HG02884 (cell line): ENCODE results near the gene CD46.

Experiments
- ATAC-seq: cut with Tn5 transposase; IDR thresholded peaks from one replicate; pipeline ENCODE4 v1.9.1; 2021; ENCODE audit warnings: mild to moderate bottlenecking, moderate library complexity; ENCODE audit not compliant: unreplicated experiment

CD46 gene

DNA sequence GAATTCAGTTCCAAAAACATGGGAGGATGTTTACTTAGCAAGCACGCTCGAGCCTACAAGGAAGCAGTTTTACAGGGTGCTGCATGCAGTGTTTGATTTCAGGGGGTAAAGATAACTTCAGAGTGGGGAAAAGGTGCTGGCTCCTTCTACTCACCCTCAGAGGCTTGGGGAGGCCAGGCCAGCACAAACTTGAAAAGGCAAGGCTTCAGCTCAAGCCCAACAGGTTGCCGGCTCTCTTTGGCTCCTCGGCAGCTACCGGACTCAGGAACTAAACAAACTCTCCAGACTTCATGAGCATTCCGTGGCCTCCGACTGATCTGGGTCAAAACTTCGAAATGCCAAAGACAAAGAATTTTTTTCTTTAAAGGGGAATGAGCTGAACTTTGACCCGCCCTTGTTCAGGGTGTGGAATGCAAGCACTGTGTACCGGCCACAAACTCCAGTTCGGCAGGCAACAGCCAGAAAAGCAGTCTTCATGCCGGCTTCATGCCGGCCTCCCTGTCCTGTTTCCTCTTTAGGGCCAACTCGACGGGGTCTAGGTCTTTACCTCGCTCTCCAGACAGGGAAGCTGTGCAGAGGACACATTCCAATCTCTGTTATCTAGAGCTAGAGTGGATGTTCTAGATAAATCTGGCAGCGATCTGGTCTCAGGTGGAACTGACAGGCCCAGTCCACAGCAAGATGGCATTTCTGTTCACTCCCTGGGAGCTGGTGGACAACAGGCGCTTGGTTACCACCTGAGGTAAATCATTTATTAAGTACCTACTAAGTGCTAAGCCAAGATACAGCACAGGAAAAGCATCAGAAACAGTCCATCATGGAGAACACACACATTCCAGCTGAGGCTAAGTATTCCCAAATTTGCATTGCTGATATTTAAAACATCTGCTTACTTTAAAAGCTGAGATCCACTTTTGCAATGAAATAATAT lies 75.0 kb downstream of the CD46 start:
- ATAC-seq = no peak

DNA sequence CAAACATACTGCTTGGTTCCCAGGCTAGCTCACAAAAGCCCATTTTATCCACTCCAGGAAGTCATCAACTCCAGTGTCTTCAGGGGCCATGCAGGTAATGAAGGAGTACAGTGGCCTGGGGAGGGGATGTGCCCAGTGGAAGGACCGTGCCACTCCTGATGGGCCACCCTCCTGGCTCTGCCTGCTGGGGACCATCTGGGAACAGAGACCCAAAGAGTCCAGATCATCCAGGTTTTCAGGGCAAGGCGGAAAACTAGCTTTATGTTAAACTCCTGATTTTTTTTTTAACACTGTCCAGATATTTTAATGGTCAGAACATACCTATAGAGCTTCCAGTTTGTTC lies 75.6 kb downstream of the CD46 start:
- no peak for ATAC-seq

DNA sequence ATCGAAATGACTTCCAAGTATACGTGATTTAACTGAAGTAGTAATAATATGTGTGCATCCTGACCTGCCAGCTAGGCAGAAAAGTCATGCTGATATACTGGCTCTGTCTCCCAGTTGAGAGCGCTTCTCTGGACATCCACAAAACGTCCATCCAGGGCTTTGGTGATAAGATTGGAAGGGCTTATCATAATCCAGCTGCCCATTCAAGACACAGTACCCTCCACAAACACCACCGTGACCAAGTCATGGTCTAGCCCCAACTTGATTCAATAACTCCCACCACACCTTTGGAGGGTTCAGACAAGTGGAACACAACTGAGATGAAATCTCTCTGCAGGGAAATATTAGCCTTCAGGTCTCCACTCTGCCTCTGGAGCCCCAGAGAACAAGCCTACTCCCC lies 76.2 kb downstream of the CD46 start:
- ATAC-seq = no peak

DNA sequence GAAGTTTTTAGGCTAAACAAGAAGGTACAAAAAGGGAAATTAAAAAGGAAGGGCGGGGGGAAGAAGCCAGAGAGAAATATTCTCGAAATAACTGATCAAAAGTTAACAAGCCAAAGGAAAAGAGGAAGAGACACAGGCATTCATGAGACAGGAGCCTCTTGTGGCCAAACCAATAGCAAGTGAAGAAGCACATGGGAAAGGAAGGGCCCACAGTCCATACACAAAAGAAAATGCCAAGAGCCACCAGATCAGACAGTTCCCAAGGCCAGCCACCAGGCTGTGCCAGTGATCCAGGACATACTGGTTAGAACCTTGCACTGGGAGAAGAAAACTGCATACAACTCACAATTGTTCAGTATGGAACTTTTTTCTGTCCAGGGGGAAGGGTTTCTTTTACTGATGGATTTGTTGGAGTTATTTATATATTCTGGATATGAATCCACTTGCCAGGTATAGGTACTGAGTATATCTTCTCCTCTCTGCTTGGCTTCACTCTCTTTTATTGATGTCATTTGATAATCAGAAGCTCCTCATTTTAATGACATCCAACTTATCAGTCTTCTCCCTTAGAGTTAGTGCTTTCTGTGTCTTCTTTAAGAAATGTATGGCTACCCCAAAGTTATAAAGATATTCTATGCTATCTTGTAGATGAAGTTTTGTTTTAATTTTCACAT lies 76.8 kb downstream of the CD46 start:
- no peak for ATAC-seq

DNA sequence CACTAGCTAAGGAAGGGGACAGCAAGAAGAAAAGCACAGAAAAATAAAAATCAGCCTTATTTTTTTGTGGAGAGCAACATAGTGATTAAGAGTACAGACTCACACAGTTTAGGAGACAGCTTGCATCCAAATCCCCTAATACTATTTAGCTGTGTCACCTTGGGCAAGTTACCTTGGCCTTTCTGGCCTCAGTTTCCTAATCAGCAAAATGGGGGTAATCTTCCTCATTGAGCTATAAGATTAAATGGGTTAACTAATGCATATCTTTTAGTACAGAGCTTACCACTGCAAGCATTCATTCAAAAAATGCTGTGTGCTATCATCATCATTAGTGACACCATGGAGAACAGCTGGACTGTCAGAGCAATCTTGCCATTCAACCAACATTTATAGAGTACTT lies 77.7 kb downstream of the CD46 start:
- no peak for ATAC-seq

DNA sequence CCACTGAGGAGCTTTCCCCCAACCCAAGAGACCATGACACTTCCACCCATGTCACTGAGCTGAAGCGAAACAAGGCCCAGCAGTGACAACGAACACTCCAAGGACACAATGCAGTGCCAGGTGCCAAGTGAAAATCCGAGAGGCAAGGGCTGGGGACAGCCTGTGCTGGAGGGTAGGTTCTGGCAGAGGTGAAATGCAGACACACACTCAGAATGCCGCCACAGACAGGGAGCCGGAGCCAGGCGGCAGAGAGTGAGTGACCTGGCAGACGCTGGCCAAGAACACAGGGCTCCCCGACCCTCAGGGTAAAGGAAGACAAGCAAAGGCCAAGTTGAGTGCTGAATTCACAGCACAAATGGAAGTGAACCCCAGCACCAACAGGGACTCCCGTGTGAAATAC lies 78.9 kb downstream of the CD46 start:
- no peak for ATAC-seq

DNA sequence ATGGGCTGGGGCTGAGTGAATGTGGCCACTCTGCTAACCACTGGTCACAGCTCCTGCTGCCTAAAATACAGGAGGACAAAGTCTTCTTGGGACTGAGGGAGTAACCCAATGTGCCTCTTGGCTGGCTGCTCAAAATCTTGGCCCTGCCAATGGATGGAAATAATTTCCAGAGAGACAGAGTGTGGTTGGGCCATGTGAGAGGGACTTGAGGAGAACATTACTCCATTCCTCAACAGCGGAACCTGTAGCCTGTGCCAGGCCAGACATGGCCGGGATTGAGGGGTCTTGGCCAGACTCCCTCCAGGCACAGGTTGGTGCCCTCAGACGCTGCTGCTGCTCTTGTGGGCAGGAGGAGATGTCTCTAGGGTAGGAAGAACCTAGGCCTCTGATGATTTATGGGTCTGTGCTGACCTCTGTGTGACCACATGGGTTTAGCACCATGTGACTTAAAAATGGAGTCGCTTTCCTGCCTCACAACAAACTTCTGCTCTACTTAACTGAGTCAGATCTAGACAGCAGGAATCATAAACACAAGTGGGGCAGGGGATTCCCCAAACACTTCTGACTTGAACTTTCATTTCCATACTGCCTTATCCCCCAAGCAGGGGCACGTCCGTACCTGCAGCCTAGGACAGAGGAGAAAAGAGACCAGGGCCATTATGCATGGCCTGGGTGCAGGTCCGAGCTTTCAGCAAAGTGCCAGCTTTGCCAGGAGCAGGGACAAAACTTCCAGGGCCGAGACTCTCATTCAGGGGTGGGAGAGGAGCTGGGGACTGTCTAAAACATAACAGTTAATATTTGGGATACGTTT lies 79.9 kb downstream of the CD46 start:
- ATAC-seq = peak; percentile 83

DNA sequence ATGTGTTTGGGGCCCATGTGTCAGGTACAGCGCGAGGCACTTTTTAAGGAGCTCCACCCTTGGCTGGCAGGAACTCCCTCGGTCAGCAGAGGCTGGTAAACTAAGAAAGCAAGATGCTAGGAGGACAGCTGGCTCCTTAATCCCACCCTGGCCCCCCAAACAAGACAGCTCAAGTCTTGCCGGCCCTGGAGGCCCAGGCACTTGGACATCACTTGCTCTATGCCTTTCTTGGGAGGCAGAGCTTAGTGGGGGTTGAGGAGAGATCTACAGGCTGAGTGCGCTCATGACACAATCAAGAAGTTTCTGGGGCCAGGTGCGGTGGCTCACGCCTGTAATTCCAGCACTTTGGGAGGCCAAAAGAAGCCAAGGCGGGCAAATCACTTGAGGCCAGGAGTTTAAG lies 80.9 kb downstream of the CD46 start:
- ATAC-seq = no peak

DNA sequence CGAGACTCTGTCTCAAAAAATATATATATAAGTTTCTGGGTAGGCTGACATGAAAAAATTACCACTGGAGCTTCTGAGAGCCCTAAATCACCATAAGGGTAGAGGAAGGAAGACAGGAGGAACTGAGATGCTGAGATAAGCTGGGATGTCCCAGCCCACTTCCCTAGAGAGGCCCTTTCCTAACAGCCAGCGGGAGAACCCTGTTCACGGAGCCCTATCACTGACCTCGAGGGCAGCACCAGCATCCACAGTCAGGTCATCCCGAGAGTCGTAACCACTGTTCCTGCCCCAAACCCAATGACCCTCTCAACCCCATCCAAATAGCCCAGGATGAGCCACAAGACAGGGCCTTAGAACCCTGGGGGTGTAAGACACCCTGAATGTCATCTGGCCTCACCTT lies 81.5 kb downstream of the CD46 start:
- ATAC-seq = no peak

DNA sequence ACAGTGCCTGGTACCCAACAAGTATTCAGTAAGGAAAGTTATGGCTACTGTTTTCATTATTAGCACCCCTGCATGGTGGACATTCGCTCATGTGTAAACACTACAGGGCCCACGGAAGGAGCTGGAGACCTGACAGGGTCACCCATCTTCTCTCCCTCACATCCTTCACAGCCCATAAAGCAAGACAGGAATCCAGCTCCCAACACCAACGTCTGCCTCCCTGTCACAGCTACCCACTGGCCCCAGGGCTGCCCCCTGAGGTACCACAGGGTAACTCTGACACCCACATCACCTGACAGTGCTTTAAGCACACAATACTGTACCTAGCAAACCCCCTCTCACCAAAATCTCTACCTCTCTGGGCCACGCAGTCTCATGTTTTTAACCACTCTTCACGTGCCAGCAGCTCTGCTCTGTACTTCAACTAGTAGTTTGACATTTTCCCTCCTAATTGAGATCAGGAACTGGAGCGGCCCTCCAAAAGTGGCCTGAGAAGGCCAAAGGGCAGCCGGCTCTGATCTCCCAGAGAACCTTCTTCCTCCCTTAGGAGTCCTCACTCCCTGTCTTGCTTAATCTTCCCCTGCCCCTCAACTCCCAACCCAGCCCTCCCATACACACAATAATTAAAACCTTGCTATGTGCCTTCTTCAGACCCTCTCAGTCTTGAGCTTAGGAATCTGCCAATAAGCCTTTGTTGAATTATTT lies 82.3 kb downstream of the CD46 start:
- no peak for ATAC-seq

DNA sequence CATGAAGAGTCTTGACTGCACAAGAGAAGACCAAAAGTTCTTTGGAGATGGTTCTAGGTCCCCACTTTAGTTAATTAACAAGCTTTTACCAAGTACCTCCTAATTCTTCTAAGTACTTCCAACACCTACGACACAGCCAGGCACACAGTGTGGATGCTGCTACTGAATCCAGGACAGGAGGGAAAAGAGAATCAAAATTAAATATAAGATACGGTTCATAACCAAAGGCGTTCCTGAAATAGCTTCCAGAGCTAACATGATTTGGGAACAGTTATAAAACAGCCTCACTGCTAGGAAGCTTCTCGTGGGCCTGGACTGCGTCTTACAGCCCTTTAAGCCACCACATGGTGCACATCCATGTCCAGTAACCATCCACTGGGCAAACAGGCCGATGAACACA lies 84.1 kb downstream of the CD46 start:
- no peak for ATAC-seq

DNA sequence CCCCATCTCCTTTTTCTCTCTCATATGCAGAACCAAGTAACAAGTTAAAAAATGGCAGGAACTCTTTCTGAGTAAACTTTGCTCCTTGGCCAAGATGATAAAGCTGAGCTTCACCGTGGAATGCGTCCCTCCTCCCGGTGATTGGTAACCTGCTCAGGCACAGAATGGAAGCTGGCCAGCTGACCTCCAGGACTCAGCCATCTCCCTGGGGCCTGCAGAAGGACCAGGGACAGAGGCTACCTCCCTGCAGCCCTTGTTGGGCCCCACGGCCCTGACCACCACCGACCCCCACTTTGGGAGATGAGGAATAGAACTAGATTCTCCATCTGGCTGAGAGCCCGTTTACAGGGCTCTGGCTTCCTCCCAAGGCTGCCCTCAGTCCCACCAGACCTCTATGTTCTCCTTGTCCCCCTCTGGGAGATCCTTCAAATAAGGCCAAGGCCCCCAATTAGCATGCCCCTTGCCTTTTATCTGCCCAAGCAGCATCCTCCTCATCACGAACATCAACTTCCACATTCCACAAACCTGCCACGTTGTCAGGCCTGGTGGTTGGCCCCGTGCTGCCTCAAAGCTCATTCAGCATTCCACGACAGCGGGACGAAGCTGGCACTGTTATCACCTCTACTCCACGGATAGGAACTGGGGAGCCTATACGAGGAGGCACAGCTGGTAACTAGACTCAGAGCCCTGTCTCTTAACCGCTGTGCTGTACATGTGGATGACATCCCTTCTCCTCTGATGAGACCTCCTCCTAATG lies 84.9 kb downstream of the CD46 start:
- ATAC-seq = no peak

DNA sequence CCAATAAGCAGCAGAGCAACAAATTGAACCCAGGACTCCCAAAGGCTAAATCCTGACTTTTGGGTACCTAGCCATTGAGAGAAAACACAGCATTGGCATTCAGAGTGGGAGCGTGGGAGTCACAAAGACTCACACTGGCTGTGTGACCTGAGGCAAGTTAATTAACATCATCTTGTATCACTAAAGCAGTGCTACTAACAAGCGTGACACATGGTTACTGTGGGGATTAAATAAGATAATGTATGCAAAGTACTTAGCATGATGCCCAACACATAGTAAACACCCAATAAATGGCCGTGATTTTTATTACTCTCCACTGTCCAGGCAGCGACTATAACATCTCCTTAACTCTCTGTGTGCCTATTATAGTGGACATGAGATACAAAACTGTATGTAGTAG lies 85.8 kb downstream of the CD46 start:
- ATAC-seq = no peak

DNA sequence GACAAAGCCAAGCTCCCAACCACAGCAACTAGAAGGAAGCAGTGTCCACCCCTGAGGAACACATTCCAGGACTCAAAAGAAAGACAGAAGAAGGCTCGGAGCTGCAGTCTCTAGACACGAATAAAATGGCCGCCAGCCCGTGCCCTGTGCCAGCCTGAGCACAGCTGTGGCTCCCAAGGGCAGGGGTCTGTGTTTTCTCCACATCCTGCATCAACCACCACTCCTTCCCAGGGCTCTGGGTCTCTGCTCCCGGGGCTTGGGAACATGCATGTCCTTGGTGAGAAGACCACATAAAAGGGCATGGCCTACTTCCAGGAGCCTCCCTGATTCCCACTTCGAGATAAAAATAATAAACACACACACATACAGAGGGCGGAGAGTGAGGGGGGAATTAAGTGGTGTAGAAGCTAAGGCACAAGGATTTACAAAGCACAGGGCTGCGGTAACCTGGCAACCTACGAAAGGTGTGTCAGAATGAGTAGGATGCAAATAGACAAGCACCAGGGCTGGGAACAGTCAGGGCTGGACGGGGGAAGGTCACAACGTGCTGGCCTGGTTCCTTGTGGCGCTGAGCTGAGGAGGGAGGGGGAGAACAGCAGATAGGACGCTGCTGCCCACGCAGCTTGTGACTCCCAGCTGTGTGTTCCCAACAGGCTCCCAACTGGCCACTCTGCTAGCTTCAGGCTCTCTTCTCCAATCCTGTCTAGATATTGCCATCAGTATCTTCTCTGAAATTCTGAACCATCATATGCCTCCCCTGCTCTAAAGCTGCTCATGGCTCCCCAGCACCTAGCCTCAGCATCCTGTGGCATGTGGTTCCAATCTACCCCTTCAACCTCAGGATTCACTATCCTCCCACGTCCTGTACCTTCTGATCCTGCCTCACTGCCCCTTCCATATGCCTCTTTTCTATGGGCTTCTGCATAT lies 86.6 kb downstream of the CD46 start:
- no peak for ATAC-seq

DNA sequence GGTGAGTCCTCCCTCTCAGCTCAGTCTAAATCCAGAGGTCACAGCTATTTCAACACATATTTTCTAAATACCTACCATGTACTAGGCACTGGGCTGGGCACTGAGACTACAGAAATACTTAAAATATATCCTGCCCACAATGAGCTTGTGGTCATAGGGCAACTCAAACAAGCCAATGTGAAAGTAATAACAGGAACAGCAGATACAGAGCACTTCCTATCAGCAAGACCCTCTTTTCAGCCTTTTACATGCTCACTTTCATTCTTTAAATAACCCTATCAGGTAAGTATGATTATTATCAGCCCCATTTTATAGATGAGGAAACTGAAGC lies 87.2 kb downstream of the CD46 start:
- no peak for ATAC-seq

DNA sequence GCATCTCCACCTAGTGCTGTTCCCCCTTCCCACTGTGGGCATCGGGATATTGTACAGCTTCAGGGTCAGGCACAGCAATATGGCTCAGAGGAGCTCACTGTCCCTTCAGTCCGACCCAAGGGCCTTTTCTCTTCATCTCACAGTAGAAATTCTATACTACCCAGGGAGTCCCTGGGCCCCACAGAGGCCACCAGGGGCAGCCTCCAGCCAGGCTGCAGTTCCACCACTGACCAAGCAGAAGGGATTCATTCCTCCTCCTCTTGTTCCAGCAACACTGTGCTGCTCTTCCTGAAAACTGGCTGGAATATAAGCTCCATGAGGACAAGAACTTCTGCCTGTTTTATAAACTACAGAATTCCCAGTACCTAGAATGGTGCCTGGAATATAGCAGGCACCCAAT lies 88.5 kb downstream of the CD46 start:
- ATAC-seq = no peak

DNA sequence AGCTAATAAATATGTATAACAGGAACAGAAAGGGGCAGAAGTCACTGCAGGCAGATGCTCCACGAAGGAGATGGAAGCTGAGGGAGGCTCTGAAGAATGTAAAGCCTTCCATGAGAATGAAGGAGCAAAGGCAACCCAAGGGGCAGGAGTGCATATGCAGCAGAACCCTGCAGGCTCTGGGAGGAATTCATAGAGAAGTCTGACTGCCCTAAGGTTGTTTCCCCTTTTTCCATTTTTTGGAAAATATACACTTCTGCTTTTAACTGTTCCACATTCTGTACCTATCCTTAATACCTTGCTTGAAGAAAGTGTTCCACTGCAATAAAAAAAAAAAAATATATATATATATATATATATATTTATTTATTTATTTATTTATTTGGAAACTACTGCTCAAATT lies 89.4 kb downstream of the CD46 start:
- ATAC-seq = no peak

DNA sequence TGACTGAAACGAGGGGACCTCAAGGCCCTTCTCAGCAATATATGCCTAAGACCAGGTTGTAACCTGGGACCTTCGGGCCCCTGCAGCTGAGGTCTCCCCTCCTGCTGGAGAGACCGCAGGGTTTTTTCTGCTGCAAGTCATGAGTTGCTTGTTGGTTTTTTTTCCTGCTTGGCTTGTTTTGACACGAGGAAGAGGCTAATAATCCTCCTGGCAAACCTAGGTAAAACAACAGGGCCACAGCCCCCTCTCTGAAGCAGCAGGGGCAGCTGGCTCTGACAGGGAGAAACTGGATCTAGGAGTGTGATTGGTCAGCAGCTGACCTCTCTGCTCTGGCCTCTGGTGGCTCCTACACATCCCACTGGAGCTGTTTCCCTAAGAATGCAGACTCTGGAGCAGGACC lies 90.0 kb downstream of the CD46 start:
- no peak for ATAC-seq

DNA sequence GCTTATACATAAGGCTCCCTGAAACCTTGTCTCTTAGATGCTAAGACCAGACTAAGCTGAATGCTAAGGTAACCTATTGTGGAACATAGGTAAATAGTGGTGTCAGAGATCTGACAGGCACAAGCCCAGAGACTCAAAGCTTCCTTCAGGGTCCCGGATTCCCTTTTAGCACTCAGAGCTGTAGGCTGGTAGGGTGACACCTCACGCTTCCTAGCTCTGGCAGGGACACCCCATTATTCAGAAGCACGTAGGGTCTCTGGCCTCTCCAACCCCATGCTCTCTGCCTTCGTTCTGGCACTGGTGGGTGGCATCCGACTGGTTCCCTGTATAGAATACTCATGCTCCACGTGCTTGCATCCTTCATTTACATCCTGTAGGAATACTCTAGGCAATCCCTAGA lies 90.7 kb downstream of the CD46 start:
- no peak for ATAC-seq
